Progenitor cell of endocrine pancreas (in vitro differentiated cells): Measurements from ENCODE around the gene ZNF445. TPM values are rescaled to one million over a fixed set of nuclear protein-coding genes. Genes with fewer than 3 reads are reported as not detected.

ENCODE experiments used
- DNase-seq: peaks from one replicate; pipeline ENCODE4 v3.0.0; 2021; ENCODE audit warnings: low spot score; ENCODE audit not compliant: unreplicated experiment
- H3K27ac Mint-ChIP-seq: 2 replicates; pipeline ENCODE4 v1.8.0; 2021; ENCODE audit warnings: mild to moderate bottlenecking, moderate library complexity, mixed read lengths
- H3K27me3 Mint-ChIP-seq: 2 replicates; pipeline ENCODE4 v1.8.0; 2021; ENCODE audit warnings: mixed read lengths
- H3K36me3 Mint-ChIP-seq: 2 replicates; pipeline ENCODE4 v1.8.0; 2022; ENCODE audit warnings: mixed read lengths; ENCODE audit not compliant: insufficient read depth
- H3K4me1 Mint-ChIP-seq: 2 replicates; pipeline ENCODE4 v1.8.0; 2021; ENCODE audit warnings: low read depth, mixed read lengths
- H3K4me3 Mint-ChIP-seq: 2 replicates; pipeline ENCODE4 v1.8.0; 2021; ENCODE audit warnings: low read depth, mild to moderate bottlenecking, moderate library complexity, mixed read lengths
- H3K9me3 Mint-ChIP-seq: 2 replicates; pipeline ENCODE4 v1.8.0; 2021; ENCODE audit warnings: low read depth, mixed read lengths
- CTCF ChIP-seq: fragments of 200-600 bp; sonication (generic); IDR thresholded peaks from one replicate; pipeline ENCODE4 v1.5.0; 2021; ENCODE audit warnings: antibody characterized with exemption, mild to moderate bottlenecking; ENCODE audit not compliant: unreplicated experiment
- total RNA-seq: library from RNA; stranded (reverse); gene quantifications from 2 replicates; pipeline ENCODE4 v1.2.1, GENCODE V29; 2021

The ZNF445 gene
- total RNA-seq, 1 donor from 2014 or later, result 64.0 TPM

DNA sequence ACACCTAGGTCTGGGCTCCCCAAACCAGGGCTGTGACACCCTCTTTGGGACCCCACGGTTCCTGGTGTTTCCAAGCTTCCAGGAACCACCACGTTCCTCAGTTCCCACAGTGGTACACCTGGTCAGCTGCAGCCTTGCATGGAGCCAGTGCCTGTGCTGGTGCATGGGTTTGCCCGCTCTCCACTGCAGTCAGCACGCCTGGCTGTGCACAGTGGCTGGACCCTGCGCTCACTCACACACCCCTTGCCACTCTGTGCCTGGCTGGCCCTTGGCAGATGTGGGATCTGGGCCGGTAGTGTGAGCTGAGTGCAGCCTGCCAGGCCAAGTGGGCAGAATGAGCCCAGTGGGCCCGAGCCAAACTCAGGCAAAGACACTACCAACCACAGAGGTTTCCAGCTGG lies 90.1 kb downstream of the ZNF445 start:
- H3K9me3 Mint-ChIP-seq, result peaks cover 6% of the 10 kb centered on the region
- H3K36me3 Mint-ChIP-seq, result peaks cover 29% of the 10 kb centered on the region
- H3K4me3 Mint-ChIP-seq, result no peak overlapping the region
- no peaks in the 10 kb centered on the region for H3K27me3 Mint-ChIP-seq
- TF ChIP-seq CTCF, result no peak
- H3K4me1 Mint-ChIP-seq, result no peaks in the 10 kb centered on the region
- H3K27ac Mint-ChIP-seq, result no peak overlapping the region
- no peak for DNase-seq

Other genes starting within 250 kb of the ZNF445 start
- gene TOPAZ1, start 235.8 kb downstream of the ZNF445 start, total RNA-seq, result not detected in 2 replicates
- 33.8 and 34.1 TPM in 2 replicates for gene TCAIM, start 138.9 kb downstream of the ZNF445 start, total RNA-seq
- 22.4 and 25.0 TPM in 2 replicates for gene ZKSCAN7, start 77.5 kb upstream of the ZNF445 start, total RNA-seq
- gene ZNF660, start 107.3 kb upstream of the ZNF445 start, total RNA-seq, result 22.6 and 27.1 TPM in 2 replicates
- 34.1 and 34.5 TPM in 2 replicates for gene ZNF197, start 147.4 kb upstream of the ZNF445 start, total RNA-seq
- 19.0 and 19.3 TPM in 2 replicates for gene ZNF35, start 171.1 kb upstream of the ZNF445 start, total RNA-seq
- not detected in 2 replicates for gene ZNF502, start 235.0 kb upstream of the ZNF445 start, total RNA-seq